H9 (cell line): ENCODE data around the gene IFITM1. TPM values are rescaled to one million over a fixed set of nuclear protein-coding genes. Genes with fewer than 3 reads are reported as not detected.

Source experiments
- DNase-seq: peaks from one replicate; pipeline ENCODE4 v3.0.0-alpha.2; 2017
- H2AFZ ChIP-seq: one replicate; pipeline ENCODE4 v1.6.1; 2013; ENCODE audit warnings: mild to moderate bottlenecking, low read length, control low read depth, moderate library complexity
- H2AK5ac ChIP-seq: 2 replicates; pipeline ENCODE4 v1.6.1; 2013; ENCODE audit warnings: low read length, control low read depth, mixed read lengths; ENCODE audit not compliant: insufficient read length
- H2BK120ac ChIP-seq: one replicate; pipeline ENCODE4 v1.6.1; 2013; ENCODE audit warnings: low read depth, mild to moderate bottlenecking, low read length, control low read depth, inconsistent platforms; ENCODE audit not compliant: poor library complexity, severe bottlenecking
- H2BK12ac ChIP-seq: 2 replicates; pipeline ENCODE4 v1.6.1; 2013; ENCODE audit warnings: low read length, control low read depth, mixed read lengths, low read depth; ENCODE audit not compliant: insufficient read length
- H2BK15ac ChIP-seq: 2 replicates; pipeline ENCODE4 v1.6.1; 2013; ENCODE audit warnings: low read depth, low read length, control low read depth
- H2BK20ac ChIP-seq: one replicate; pipeline ENCODE4 v1.6.1; 2013; ENCODE audit warnings: low read depth, mild to moderate bottlenecking, low read length, control low read depth, inconsistent platforms; ENCODE audit not compliant: poor library complexity, severe bottlenecking
- H2BK5ac ChIP-seq: 2 replicates; pipeline ENCODE4 v1.6.1; 2013; ENCODE audit warnings: low read length, control low read depth, mixed read lengths; ENCODE audit not compliant: insufficient read length
- H3K14ac ChIP-seq: 2 replicates; pipeline ENCODE4 v1.6.1; 2013; ENCODE audit warnings: low read length, control low read depth; ENCODE audit not compliant: insufficient read depth
- H3K18ac ChIP-seq: 2 replicates; pipeline ENCODE4 v1.6.1; 2013; ENCODE audit warnings: low read depth, mild to moderate bottlenecking, mixed read lengths, low read length, control low read depth; ENCODE audit not compliant: insufficient read length
- H3K23ac ChIP-seq: 2 replicates; pipeline ENCODE4 v1.6.1; 2013; ENCODE audit warnings: low read length, control low read depth, mixed read lengths, low read depth; ENCODE audit not compliant: insufficient read length
- H3K23me2 ChIP-seq: 2 replicates; pipeline ENCODE4 v1.6.1; 2013; ENCODE audit warnings: low read depth, mild to moderate bottlenecking, mixed read lengths, low read length, control low read depth; ENCODE audit not compliant: insufficient read length, poor library complexity, severe bottlenecking
- H3K27ac ChIP-seq: 2 replicates; pipeline ENCODE4 v1.5.1; 2013; ENCODE audit warnings: low read length, control low read depth, mixed read lengths, low read depth; ENCODE audit not compliant: insufficient read length
- H3K27me3 ChIP-seq: 2 replicates; pipeline ENCODE4 v1.6.1; 2013; ENCODE audit warnings: low read length, control low read depth, inconsistent platforms; ENCODE audit not compliant: insufficient read depth
- H3K4ac ChIP-seq: 2 replicates; pipeline ENCODE4 v1.6.1; 2013; ENCODE audit warnings: low read depth, mild to moderate bottlenecking, control low read depth, inconsistent platforms, low read length, moderate library complexity
- H3K4me1 ChIP-seq: 2 replicates; pipeline ENCODE4 v1.6.1; 2013; ENCODE audit warnings: low read length, control low read depth, inconsistent platforms; ENCODE audit not compliant: insufficient read depth
- H3K4me2 ChIP-seq: 2 replicates; pipeline ENCODE4 v1.6.1; 2013; ENCODE audit warnings: low read length, control low read depth, mixed read lengths; ENCODE audit not compliant: insufficient read length, insufficient read depth
- H3K56ac ChIP-seq: 2 replicates; pipeline ENCODE4 v1.6.1; 2013; ENCODE audit warnings: low read depth, mild to moderate bottlenecking, mixed read lengths, low read length, control low read depth; ENCODE audit not compliant: insufficient read length
- H3K79me1 ChIP-seq: 2 replicates; pipeline ENCODE4 v1.6.1; 2013; ENCODE audit warnings: low read depth, mild to moderate bottlenecking, moderate library complexity, low read length, control low read depth, inconsistent platforms; ENCODE audit not compliant: insufficient read depth, poor library complexity, severe bottlenecking
- H3K79me2 ChIP-seq: 2 replicates; pipeline ENCODE4 v1.6.1; 2013; ENCODE audit warnings: low read length, control low read depth, inconsistent platforms; ENCODE audit not compliant: insufficient read depth
- H3K9ac ChIP-seq: 2 replicates; pipeline ENCODE4 v1.6.1; 2013; ENCODE audit warnings: low read length, control low read depth, mixed read lengths; ENCODE audit not compliant: insufficient read length; ENCODE audit errors: extremely low read depth
- H3K9me3 ChIP-seq: one replicate; pipeline ENCODE4 v1.6.1; 2013; ENCODE audit warnings: low read depth, low read length, inconsistent platforms; ENCODE audit not compliant: control insufficient read depth
- H3T11ph ChIP-seq: one replicate; pipeline ENCODE4 v1.6.1; 2013; ENCODE audit warnings: mild to moderate bottlenecking, low read length, control low read depth, inconsistent platforms
- H4K20me1 ChIP-seq: one replicate; pipeline ENCODE4 v1.6.1; 2013; ENCODE audit not compliant: control insufficient read depth, insufficient read length, insufficient read depth
- H4K5ac ChIP-seq: 2 replicates; pipeline ENCODE4 v1.6.1; 2013; ENCODE audit warnings: low read depth, mild to moderate bottlenecking, mixed read lengths, low read length, control low read depth; ENCODE audit not compliant: insufficient read length
- H4K8ac ChIP-seq: replicated peaks from 2 replicates; pipeline ENCODE4 v1.6.1; 2013; ENCODE audit warnings: low read length, control low read depth, mixed read lengths, low read depth; ENCODE audit not compliant: insufficient read length
- H4K91ac ChIP-seq: 2 replicates; pipeline ENCODE4 v1.6.1; 2013; ENCODE audit warnings: low read depth, mild to moderate bottlenecking, moderate library complexity, mixed read lengths, low read length, control low read depth; ENCODE audit not compliant: insufficient read length
- H3K27ac Mint-ChIP-seq, 3 experiments: 2 replicates in 2 of 3; 3 replicates in 1 of 3; pipeline ENCODE4 v1.8.0; 2020 to 2021; ENCODE audit warnings: mixed read lengths in 3 of 3, mild to moderate bottlenecking in 1 of 3, moderate library complexity in 1 of 3
- H3K27me3 Mint-ChIP-seq: 2 replicates; pipeline ENCODE4 v1.8.0; 2021; ENCODE audit warnings: low read depth, mild to moderate bottlenecking, moderate library complexity, mixed read lengths
- H3K36me3 Mint-ChIP-seq, 3 experiments: 2 replicates in 2 of 3; 3 replicates in 1 of 3; pipeline ENCODE4 v1.8.0; 2020 to 2021; ENCODE audit warnings: low read depth in 3 of 3, mixed read lengths in 3 of 3; ENCODE audit not compliant: insufficient read depth in 1 of 3
- H3K4me1 Mint-ChIP-seq, 2 experiments: 2 replicates each; pipeline ENCODE4 v1.8.0; 2020; ENCODE audit warnings: mixed read lengths in 2 of 2
- H3K4me3 Mint-ChIP-seq, 2 experiments: 2 replicates in 1 of 2; 3 replicates in 1 of 2; pipeline ENCODE4 v1.8.0; 2020 to 2021; ENCODE audit warnings: mild to moderate bottlenecking in 2 of 2, mixed read lengths in 2 of 2, moderate library complexity in 1 of 2
- H3K9me3 Mint-ChIP-seq, 2 experiments: 2 replicates in 1 of 2; 3 replicates in 1 of 2; pipeline ENCODE4 v1.8.0; 2020; ENCODE audit warnings: mild to moderate bottlenecking in 2 of 2, mixed read lengths in 2 of 2, moderate library complexity in 1 of 2
- CTCF ChIP-seq: fragments of 200-600 bp; sonication (generic); conservative IDR thresholded peaks from 3 replicates; pipeline ENCODE4 v1.8.0; 2021; ENCODE audit warnings: antibody characterized with exemption, mild to moderate bottlenecking
- WGBS: extraction: QIAGEN DNeasy Blood & Tissue Kit; methylation state at CpG from one replicate; pipeline ENCODE4 v1.1.7; 2013; ENCODE audit warnings: missing lambda C conversion rate, low lambda C conversion rate, mixed read lengths; ENCODE audit not compliant: insufficient read length; ENCODE audit errors: extremely low coverage; 5-methylcytosine and 5-hydroxymethylcytosine counted together
- total RNA-seq: library from RNA; stranded (reverse); gene quantifications from 2 replicates; pipeline ENCODE4 v1.2.1, GENCODE V29; 2021

Gene IFITM1
- total RNA-seq, 1 experiment from 2014 or later, result 500 TPM

GRCh38 chr11:356610-357009 lies 42.8 kb downstream of the IFITM1 start:
- H3K36me3 Mint-ChIP-seq, result peaks cover 5 to 13% (median 9%) of the 10 kb centered on the region in 3 experiments; a peak in 5 of 7 replicates
- H3K23me2 ChIP-seq, result no peaks in the 10 kb centered on the region
- H3K4ac ChIP-seq, result no peak overlapping the region
- H3K4me3 Mint-ChIP-seq, result no peak overlapping the region
- H3K27ac Mint-ChIP-seq, result no peak overlapping the region
- no peak overlapping the region for H2AFZ ChIP-seq
- no peaks in the 10 kb centered on the region for H4K20me1 ChIP-seq
- no peak for DNase-seq
- H2BK20ac ChIP-seq, result no peak overlapping the region
- H3K79me1 ChIP-seq, result no peaks in the 10 kb centered on the region
- H2BK120ac ChIP-seq, result no peak overlapping the region
- no peak overlapping the region for H3K23ac ChIP-seq
- H3K9me3 ChIP-seq, result peaks cover 8% of the 10 kb centered on the region
- H3K9ac ChIP-seq, result no peak overlapping the region
- H3K4me1 Mint-ChIP-seq, result peaks cover 17 to 27% of the 10 kb centered on the region in 2 experiments
- H3K4me1 ChIP-seq, result no peaks in the 10 kb centered on the region
- no peak overlapping the region for H3K56ac ChIP-seq
- H2BK15ac ChIP-seq, result no peak overlapping the region
- WGBS, result no CpG with 5 or more reads among the region's 6 CpGs
- H2BK12ac ChIP-seq, result no peak overlapping the region
- H2BK5ac ChIP-seq, result no peak overlapping the region
- no peak overlapping the region for H4K8ac ChIP-seq
- H3K14ac ChIP-seq, result no peak overlapping the region
- H3K27me3 ChIP-seq, result no peaks in the 10 kb centered on the region
- H4K5ac ChIP-seq, result no peak overlapping the region
- H3K4me2 ChIP-seq, result no peak overlapping the region
- H4K91ac ChIP-seq, result no peak overlapping the region
- no peak for TF ChIP-seq CTCF
- H3K9me3 Mint-ChIP-seq, result peaks cover 29 to 33% of the 10 kb centered on the region in 2 experiments
- no peak overlapping the region for H3T11ph ChIP-seq
- no peaks in the 10 kb centered on the region for H3K79me2 ChIP-seq
- peaks cover 25% of the 10 kb centered on the region for H3K27me3 Mint-ChIP-seq
- no peak overlapping the region for H3K27ac ChIP-seq
- H3K18ac ChIP-seq, result no peak overlapping the region
- no peak overlapping the region for H2AK5ac ChIP-seq
